Activated T-helper 1 cell treated with anti-CD3 and anti-CD28 coated beads, Interleukin-12 subunit alpha, Interleukin-12 subunit beta, Interleukin-2, Interleukin-4 antibody, amounts not matched to agents 30 ng/mL and 10 ng/mL and 1 ng/mL, durations not matched to agents 14 hours and 24 hours and 36 hours (primary cell): ENCODE measurements around the gene SYTL1. TPM values are rescaled to one million over a fixed set of nuclear protein-coding genes. Genes with fewer than 3 reads are reported as not detected.
A peak's percentile ranks its signal among the peaks of the same experiment; 100 is the strongest.

Source experiments
- DNase-seq: peaks from one replicate; pipeline ENCODE4 v3.0.0; 2021; ENCODE audit warnings: low spot score
- H3K27ac Mint-ChIP-seq: one replicate; pipeline ENCODE4 v1.8.0; 2021; ENCODE audit warnings: mild to moderate bottlenecking, mixed read lengths
- H3K27me3 Mint-ChIP-seq: one replicate; pipeline ENCODE4 v1.8.0; 2022; ENCODE audit warnings: mild to moderate bottlenecking, moderate library complexity, mixed read lengths; ENCODE audit not compliant: insufficient read depth
- H3K36me3 Mint-ChIP-seq: one replicate; pipeline ENCODE4 v1.8.0; 2021; ENCODE audit warnings: low read depth, mixed read lengths
- H3K4me1 Mint-ChIP-seq: one replicate; pipeline ENCODE4 v1.8.0; 2021; ENCODE audit warnings: low read depth, mixed read lengths
- H3K4me3 Mint-ChIP-seq: one replicate; pipeline ENCODE4 v1.8.0; 2021; ENCODE audit warnings: mild to moderate bottlenecking, moderate library complexity, mixed read lengths
- H3K9me3 Mint-ChIP-seq: one replicate; pipeline ENCODE4 v1.8.0; 2021; ENCODE audit warnings: mixed read lengths
- intact Hi-C: fragments of 100-400 bp; cut with micrococcal nuclease; formaldehyde crosslinking; loops from one replicate; pipeline ENCODE4 v1.15.1; 2024
- total RNA-seq: library from RNA; stranded (reverse); gene quantifications from 2 replicates; pipeline ENCODE4 v1.2.3, GENCODE V29; 2022

The SYTL1 gene
- total RNA-seq, 1 donor from 2014 or later, result 26.3 TPM

DNA sequence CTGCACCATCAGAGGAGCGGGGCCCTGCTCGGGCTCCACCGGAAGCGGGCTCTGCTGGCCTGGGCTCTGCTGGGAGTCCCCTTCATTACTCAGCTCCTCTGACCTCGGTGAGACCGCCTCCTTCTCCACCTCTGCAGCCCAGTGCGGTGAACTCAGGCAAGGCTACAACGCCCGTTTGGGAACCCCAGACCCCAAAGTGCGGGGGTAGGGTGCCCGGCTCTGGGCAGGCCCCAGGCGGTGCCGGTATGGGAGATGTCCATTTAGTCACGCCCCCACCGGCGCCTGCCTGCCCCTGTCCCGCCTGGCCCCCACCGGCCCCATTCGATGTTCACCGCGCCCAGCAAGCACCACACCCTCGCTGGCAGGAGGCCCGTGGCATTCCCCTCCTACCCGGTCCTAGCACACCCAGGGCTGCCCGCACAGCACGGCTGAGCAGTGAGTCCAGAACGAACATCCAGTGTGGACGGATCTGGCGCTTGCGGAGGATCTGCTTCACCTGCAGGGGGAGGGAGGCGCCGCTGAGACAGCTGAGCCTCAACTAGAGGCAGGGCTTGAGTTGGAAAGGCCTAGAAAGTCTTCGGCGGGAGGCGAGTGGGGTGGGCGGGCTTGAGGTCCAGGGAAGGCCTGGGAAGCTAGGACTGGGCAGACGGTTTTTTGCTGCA, 14.9 kb downstream of the SYTL1 start:
- intact Hi-C loops, result loop anchor here (1.0 to 2.0 kb wide), 6 partner anchors 9 to 56 kb away; partner anchors contain the start of genes SYTL1 and TMEM222
- H3K4me1 Mint-ChIP-seq, result peaks cover 22% of the 10 kb centered on the region
- no peaks in the 10 kb centered on the region for H3K36me3 Mint-ChIP-seq
- no peaks in the 10 kb centered on the region for H3K9me3 Mint-ChIP-seq
- H3K27me3 Mint-ChIP-seq, result no peaks in the 10 kb centered on the region
- peak overlapping the region; percentile 74 for H3K27ac Mint-ChIP-seq
- peak overlapping the region; percentile 58 for H3K4me3 Mint-ChIP-seq
- DNase-seq, result no peak

DNA sequence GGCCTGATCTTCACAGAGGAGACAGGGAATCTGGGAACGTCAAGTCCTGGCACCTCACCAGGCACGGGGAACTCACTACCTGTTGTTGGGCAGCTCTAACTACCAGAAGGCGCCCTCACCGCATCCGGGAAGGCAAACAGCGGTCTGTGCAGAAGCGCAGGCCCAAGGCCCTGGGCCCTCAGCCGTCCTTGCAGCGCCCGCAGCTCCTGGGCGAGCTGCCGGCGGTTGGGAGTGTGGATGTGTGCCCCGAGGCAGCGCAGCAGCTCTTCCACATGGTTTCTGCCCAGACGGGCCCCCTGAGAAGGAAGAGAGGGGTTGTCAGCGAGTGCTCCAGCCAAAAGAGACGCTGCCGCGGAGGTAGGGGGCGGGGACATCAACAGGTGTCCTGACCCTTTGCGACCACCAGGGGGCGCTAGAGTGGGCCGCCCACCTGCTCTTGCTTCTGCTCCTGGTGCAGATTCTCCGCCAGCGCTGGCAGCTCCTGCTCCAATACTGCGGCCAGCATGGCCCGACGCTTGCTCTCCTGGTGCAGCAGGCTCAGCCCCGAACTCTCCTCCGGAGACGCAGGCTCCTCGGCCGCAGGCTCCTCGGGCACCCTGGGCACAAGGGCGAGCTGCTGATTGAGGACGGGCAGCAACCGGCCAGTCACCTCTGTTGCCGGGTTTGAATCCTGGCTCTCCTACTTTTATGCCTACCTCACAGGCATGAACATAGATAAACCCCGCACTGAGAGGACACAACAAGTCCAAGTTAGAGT, 15.6 kb downstream of the SYTL1 start:
- no peaks in the 10 kb centered on the region for H3K9me3 Mint-ChIP-seq
- no peaks in the 10 kb centered on the region for H3K27me3 Mint-ChIP-seq
- H3K36me3 Mint-ChIP-seq, result no peaks in the 10 kb centered on the region
- peak; percentile 73 for DNase-seq
- H3K4me3 Mint-ChIP-seq, result peak overlapping the region; percentile 58
- intact Hi-C loops, result loop anchor here (1.0 to 2.0 kb wide), 6 partner anchors 8 to 57 kb away; partner anchors contain the start of genes SYTL1 and TMEM222
- peaks cover 22% of the 10 kb centered on the region for H3K4me1 Mint-ChIP-seq
- H3K27ac Mint-ChIP-seq, result peak overlapping the region; percentile 74

DNA sequence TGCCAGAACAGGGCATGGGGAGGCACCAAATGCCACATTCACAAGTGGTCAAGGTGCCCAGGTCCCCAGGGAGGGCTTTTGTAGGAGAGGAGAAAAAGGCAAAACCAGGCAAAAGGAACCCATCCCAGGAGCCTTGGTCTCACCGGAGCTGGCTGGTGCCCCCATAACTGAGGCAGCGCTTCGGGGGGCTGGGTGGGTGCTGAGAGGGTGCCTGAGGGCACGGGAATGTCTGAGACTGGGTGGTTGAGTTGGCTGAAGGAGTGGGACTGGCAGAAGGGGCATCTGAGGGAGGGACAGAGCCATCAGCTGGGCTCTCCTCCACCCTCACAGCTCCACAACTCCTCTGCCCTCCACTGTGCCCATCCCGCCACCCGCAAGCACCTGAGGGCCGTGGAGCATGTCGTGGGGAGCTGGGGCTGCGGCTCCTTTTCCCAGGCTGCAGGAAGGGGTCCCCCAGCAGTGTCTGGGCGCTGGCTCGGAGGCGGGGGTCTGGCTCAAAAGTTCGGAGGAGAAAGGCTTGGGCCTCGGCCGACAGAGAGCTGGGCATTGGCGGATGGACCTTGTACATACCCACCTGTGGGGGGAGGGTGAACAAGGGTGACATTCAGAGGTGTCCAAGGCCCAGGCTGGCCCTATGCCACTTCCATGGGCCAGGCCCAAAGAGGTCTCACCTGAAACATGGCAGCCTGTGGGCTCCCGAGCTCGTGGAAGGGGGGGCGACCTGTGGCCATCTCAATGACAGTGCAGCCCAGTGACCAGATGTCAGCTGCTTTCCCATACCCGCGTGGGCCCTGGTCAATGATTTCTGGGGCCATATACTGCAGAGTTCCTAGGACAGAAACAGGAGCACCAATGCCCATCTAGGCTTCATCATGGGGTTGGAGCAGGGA, 16.5 kb downstream of the SYTL1 start:
- H3K4me3 Mint-ChIP-seq, result peak overlapping the region; percentile 58
- H3K4me1 Mint-ChIP-seq, result peaks cover 22% of the 10 kb centered on the region
- no peak overlapping the region for H3K27ac Mint-ChIP-seq
- intact Hi-C loops, result no loop called here
- H3K36me3 Mint-ChIP-seq, result no peaks in the 10 kb centered on the region
- no peaks in the 10 kb centered on the region for H3K9me3 Mint-ChIP-seq
- H3K27me3 Mint-ChIP-seq, result no peaks in the 10 kb centered on the region
- DNase-seq, result no peak

DNA sequence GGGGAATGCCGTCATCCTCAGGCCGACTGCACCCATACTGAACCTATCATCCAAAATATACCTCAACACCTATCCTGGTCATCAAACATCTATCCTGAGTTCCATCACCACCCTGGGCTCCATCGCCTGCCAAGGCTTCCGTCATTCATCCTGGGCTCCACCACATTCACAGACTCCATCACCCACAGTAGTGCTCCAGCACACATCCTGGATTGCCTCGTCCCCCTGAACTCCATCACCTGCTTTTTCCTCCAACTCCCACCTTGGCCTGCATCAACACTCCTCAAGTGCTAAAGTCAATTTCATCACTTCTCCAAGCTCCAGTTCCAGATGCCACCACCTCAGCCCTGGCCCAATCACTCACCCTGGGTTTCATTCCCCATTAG, 17.1 kb downstream of the SYTL1 start:
- intact Hi-C loops, result no loop called here
- Mint-ChIP-seq H3K36me3 (no peaks in the 10 kb centered on the region), H3K27ac (peak overlapping the region; percentile 13), H3K4me1 (peaks cover 22% of the 10 kb centered on the region), H3K4me3 (no peak overlapping the region), H3K9me3 (no peaks in the 10 kb centered on the region), H3K27me3 (no peaks in the 10 kb centered on the region)
- DNase-seq, result no peak

DNA sequence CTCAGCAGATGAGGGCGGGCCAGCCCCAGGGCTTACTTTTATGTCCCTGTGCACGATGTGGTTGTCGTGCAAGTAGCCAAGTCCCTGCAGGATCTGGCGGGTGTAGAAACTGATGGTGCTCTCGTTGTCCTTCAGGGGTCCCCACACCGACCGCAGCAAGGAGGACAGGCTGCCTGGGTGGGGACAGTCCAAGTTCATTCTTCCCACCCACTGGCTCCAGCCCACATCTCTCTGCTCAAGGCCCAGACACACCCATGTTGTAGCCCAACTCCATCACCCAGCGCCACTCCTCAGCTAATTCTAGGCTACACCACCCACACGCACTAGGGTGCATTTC, 18.0 kb downstream of the SYTL1 start:
- H3K27me3 Mint-ChIP-seq, result no peaks in the 10 kb centered on the region

DNA sequence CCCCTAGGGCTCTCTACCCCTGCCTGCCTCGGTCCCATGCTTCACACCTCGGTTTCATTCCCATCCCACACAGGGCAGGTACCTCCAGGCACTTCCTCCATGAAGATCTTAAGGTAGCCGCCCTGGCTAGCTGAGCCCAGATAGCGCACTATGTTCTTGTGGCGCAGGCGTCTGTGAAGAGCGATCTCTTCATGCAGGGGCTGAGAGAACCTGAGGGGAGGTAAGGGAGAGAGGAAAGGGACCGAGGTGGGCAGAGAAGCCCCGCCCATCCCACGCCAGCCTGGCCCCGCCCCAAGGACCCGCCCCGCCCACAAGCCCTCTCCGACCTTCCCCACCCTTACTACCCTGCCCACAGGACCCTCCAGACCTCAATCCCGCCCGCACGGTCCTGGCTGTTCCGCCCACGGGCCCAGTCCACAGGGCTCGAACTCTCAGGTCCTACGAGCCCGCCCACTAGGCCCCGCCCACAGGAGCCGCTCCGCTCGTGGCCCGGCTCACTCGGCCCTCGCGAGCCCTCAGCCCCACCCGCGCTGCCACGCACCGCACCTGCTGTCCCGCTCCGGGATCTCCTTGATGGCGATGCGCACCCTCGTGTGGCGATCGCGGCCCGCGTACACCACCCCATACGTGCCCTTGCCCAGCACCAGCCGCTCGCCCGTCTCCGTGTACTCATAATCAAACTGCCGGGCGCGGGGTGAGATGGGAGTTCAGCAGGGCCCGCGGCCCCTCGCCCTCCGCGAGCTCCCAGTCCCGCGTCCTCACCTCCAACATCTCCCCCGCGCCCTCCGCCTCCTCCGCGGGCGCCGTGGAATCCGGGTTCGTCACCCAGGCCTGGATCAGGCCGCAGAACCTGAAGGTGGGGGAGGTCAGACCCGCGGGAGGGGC, 18.6 kb downstream of the SYTL1 start:
- intact Hi-C loops, result no loop called here
- Mint-ChIP-seq H3K9me3 (no peaks in the 10 kb centered on the region), H3K4me3 (peak overlapping the region; percentile 82), H3K27me3 (no peaks in the 10 kb centered on the region), H3K4me1 (peaks cover 28% of the 10 kb centered on the region), H3K36me3 (no peaks in the 10 kb centered on the region), H3K27ac (peak overlapping the region; percentile 33)
- peak; percentile 47 for DNase-seq

More for the DNA sequence above, 18.0 kb downstream of the SYTL1 start:
- intact Hi-C loops, result no loop called here
- DNase-seq, result no peak
- Mint-ChIP-seq H3K4me3 (peak overlapping the region; percentile 82), H3K36me3 (no peaks in the 10 kb centered on the region), H3K27ac (peak overlapping the region; percentile 33), H3K9me3 (no peaks in the 10 kb centered on the region), H3K4me1 (peaks cover 23% of the 10 kb centered on the region)

DNA sequence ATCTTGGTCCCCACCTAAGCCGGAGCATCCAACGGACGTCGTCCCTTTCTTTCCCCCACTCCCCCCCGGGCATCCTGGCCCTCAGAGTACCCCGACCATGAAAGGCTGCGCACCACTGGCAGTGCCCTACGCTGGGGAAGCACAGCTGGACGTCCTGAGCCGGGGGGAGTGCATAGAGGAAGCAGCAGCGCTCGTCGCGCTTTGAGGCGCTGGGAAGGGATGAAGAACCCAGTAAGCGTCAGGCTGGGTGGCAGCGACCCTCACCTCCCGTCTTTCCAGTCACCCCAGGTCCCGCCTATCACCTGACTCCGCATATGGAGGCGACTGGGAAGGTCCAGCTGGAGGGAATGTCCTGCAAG, 19.2 kb downstream of the SYTL1 start:
- intact Hi-C loops, result no loop called here
- H3K27me3 Mint-ChIP-seq, result no peaks in the 10 kb centered on the region
- no peaks in the 10 kb centered on the region for H3K9me3 Mint-ChIP-seq
- no peak overlapping the region for H3K27ac Mint-ChIP-seq
- peak overlapping the region; percentile 82 for H3K4me3 Mint-ChIP-seq
- no peaks in the 10 kb centered on the region for H3K36me3 Mint-ChIP-seq
- DNase-seq, result no peak
- H3K4me1 Mint-ChIP-seq, result peaks cover 29% of the 10 kb centered on the region

DNA sequence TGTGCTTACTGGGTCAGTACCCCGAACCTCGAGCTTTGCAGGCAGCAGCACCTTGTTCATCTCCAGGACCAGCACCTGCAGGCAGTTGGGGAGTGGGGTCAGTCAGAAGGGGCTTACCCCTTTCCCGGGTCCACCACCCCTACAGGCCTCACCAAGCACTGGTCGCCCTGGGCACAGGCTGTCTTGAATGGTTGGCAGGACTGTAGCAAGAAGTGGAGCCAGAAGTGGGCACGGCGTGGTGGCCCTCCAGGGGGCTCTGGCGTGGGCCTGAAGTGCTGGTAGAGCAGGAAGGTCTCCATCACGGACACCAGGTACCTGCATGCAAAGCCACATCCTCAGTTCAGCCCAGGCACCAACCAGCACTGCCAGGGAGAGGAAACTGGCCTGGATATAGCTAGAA, 19.7 kb downstream of the SYTL1 start:
- no peak overlapping the region for H3K27ac Mint-ChIP-seq
- intact Hi-C loops, result no loop called here

DNA sequence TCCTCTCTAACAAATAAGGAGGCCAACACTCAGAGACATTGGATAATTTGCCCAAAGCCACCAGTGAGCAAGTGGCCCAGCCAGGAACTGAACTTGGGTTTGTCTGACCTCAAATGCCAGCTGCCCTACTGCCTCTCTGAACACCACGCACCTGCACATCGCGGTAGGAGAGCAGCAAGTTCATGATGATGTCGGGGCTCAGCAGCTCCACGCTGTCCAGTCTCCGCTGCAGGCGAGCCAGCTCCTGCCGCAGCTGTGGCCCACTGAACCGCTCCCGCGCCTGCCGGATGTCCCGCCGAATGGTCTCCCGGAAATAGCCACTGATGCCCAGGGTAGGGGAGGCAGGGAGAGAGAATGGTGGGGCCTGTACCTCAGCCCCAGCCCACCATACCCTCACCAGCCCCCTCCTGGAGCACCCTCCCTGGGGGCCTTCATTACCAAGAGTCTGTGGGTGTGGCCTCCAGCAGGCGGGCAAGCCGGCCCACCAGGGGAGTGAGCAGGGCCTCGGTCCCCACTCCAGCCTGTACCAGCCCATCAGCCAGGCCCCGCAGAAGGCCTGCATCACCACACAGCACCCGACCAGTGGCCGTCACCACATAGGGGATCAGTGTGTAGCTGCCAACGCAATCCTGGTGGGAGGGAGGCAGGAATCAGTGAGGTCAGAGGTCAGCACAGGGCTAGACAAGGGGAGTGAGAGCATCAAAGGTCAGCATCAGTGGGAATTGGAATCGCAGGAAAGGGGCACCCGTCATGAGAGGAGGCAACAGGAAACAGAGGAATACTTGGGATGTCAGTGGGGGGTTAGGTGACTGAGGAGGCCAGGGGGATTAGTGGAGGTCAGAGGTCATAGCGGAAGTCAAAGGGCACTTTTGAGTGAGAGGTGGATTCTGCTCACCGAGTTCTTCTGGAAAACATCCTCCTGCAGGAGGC, 22.2 kb downstream of the SYTL1 start:
- Mint-ChIP-seq H3K9me3 (no peaks in the 10 kb centered on the region), H3K27ac (peak overlapping the region; percentile 14), H3K36me3 (no peaks in the 10 kb centered on the region), H3K27me3 (no peaks in the 10 kb centered on the region), H3K4me1 (peaks cover 39% of the 10 kb centered on the region), H3K4me3 (peak overlapping the region; percentile 37)
- DNase-seq, result no peak
- intact Hi-C loops, result loop anchor here (2.0 kb wide), 1 partner anchor 409 kb away; the partner anchor contains the start of gene STX12

More for the DNA sequence above, 19.7 kb downstream of the SYTL1 start:
- Mint-ChIP-seq H3K4me3 (no peak overlapping the region), H3K9me3 (no peaks in the 10 kb centered on the region), H3K27me3 (no peaks in the 10 kb centered on the region), H3K4me1 (peaks cover 29% of the 10 kb centered on the region), H3K36me3 (no peaks in the 10 kb centered on the region)
- no peak for DNase-seq

DNA sequence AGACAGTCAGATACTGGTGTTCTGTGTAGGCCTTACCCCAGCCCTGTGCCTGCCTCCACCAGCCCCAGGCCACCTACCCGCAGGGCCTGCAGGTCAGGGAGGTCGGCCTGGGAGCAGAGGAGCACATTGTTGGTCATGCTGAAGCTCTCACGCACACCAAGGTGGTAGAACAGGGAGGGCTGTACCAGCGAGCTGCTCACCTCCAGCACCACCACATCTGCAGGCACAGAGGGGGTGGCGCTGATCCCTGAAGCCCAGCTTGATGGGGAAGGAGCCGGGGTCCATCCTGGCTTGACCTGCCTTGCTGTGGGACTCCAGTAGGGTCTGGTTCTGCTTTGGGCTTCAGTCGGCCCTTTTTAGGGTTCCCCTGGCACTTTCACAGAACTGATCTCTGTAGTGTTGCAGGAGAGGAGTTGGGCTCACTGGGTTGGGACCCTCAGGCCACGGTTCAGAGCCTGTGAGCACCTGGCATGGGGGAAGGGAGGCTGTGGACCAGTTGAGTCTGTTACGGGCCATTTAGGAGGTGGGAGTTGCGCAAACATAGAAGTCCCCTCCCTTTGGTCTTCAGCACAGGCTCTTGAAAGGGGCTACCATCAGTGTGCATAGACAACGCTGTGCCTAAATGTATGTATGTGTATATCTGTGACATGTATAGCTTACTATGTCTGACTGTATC, 23.0 kb downstream of the SYTL1 start:
- peaks cover 39% of the 10 kb centered on the region for H3K4me1 Mint-ChIP-seq
- H3K27me3 Mint-ChIP-seq, result no peaks in the 10 kb centered on the region
- DNase-seq, result no peak
- no peaks in the 10 kb centered on the region for H3K9me3 Mint-ChIP-seq
- peak overlapping the region; percentile 86 for H3K27ac Mint-ChIP-seq
- intact Hi-C loops, result loop anchor here (1.0 to 2.0 kb wide), 5 partner anchors 8 to 408 kb away; partner anchors contain the start of genes CD164L2, GPR3, STX12 and TMEM222
- no peaks in the 10 kb centered on the region for H3K36me3 Mint-ChIP-seq
- H3K4me3 Mint-ChIP-seq, result peak overlapping the region; percentile 90
